WERI-Rb-1 (cell line): ENCODE results near the gene KRT4.

ENCODE experiments used
- DNase-seq: peaks from one replicate; pipeline ENCODE4 v3.0.0-alpha.2; 2020
- H3K27ac ChIP-seq: fragments of 250-450 bp; sonication (Bioruptor Pico); 2 replicates; pipeline ENCODE4 v1.5.1; 2020; ENCODE audit warnings: mild to moderate bottlenecking, moderate library complexity
- H3K27me3 ChIP-seq: fragments of 250-450 bp; sonication (Bioruptor Pico); 2 replicates; pipeline ENCODE4 v1.5.1; 2021; ENCODE audit warnings: mild to moderate bottlenecking, low read depth, moderate library complexity; ENCODE audit not compliant: insufficient read depth, severe bottlenecking
- H3K36me3 ChIP-seq: fragments of 250-450 bp; sonication (Bioruptor Pico); 2 replicates; pipeline ENCODE4 v1.5.1; 2020; ENCODE audit warnings: mild to moderate bottlenecking, moderate library complexity
- H3K4me3 ChIP-seq: 2 replicates; pipeline ENCODE4 v1.5.1; 2011; ENCODE audit warnings: low read depth, mild to moderate bottlenecking, control low read depth, low read length
- H3K9me3 ChIP-seq: fragments of 250-450 bp; sonication (Bioruptor Pico); 2 replicates; pipeline ENCODE4 v1.5.1; 2021; ENCODE audit warnings: mild to moderate bottlenecking, moderate library complexity; ENCODE audit not compliant: severe bottlenecking
- TF ChIP-seq, protein P1 (sequence below): IDR thresholded peaks from 2 replicates; pipeline ENCODE4 v1.5.1; 2011; ENCODE audit warnings: low read depth, mild to moderate bottlenecking, control low read depth, inconsistent platforms, low read length

Gene KRT4

DNA sequence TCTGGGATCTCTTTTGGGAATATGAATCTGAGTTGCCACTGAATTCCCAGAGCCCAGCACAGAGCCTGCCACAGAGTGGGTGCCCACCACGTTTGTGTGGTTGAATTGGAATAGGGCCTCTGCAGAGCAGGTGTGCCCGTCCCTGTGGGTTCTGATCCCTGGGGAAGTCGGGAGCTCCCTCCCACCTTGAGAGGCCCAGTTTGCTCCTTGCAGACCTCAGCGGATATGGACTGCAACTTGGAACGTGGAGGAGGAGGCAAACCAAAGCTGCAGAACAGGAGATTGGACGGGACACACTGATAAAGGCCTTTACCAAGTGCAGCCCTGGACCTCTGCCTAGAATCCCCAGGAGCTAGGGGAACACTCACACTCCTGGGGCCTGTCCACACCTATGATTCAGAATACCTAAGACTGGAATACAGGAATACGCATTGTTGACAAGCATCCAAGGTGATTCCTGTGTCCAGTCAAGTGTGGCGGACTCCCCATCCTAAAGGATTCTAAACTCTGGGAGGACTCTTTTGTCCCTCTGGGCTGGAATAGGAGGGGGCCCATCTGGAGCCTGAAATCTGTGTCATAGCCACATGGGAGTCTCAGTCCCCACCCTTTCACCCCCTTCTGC, 39.2 kb downstream of the KRT4 start:
- no peak overlapping the region for H3K27ac ChIP-seq
- peaks cover 90% of the 10 kb centered on the region for H3K27me3 ChIP-seq
- H3K4me3 ChIP-seq = no peak overlapping the region
- DNase-seq = no peak
- no peaks in the 10 kb centered on the region for H3K9me3 ChIP-seq
- TF ChIP-seq, protein P1, sequence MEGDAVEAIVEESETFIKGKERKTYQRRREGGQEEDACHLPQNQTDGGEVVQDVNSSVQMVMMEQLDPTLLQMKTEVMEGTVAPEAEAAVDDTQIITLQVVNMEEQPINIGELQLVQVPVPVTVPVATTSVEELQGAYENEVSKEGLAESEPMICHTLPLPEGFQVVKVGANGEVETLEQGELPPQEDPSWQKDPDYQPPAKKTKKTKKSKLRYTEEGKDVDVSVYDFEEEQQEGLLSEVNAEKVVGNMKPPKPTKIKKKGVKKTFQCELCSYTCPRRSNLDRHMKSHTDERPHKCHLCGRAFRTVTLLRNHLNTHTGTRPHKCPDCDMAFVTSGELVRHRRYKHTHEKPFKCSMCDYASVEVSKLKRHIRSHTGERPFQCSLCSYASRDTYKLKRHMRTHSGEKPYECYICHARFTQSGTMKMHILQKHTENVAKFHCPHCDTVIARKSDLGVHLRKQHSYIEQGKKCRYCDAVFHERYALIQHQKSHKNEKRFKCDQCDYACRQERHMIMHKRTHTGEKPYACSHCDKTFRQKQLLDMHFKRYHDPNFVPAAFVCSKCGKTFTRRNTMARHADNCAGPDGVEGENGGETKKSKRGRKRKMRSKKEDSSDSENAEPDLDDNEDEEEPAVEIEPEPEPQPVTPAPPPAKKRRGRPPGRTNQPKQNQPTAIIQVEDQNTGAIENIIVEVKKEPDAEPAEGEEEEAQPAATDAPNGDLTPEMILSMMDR = no peak
- no peaks in the 10 kb centered on the region for H3K36me3 ChIP-seq

DNA sequence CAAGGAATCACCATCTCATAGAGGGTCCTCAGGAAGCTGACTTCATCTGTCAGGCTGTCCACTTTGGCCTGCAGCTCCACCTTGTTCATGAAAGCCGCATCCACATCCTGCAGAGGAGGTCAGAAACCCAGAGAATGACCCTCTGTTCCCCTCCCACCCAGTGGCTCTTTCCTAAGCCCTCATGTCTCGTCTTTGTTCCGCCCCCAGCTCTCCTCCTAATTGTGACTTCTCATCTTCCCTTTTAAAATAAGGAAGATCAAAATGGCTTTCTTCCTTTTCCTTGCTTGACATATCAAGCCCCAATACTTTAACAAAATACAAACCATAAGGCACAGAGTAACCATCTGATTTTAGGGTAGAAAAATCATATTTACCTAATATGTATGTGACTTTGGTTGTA, 41.1 kb downstream of the KRT4 start:
- no peak for DNase-seq
- no peaks in the 10 kb centered on the region for H3K9me3 ChIP-seq
- H3K27ac ChIP-seq = no peak overlapping the region
- TF ChIP-seq, protein P1 = no peak
- peaks cover 91% of the 10 kb centered on the region for H3K27me3 ChIP-seq
- H3K4me3 ChIP-seq = no peak overlapping the region
- no peaks in the 10 kb centered on the region for H3K36me3 ChIP-seq

DNA sequence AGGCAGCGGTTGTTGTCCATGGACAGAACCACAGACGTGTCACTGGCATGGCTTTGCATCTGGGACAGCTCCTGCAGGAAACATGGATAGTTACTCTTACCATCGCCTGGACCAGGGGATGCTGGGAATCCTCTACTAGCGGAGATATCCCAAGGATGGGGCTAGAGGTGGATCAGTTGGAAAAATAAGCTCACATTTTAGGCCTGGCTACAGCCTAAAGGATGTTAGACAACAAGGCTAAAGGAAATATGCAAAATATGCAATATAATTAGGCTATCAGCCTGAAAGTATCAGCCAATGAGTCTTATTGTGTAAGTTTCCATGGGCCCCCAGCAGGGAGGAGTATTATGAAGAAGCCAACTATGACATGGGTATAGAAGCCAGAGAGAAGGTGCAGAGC, 41.7 kb downstream of the KRT4 start:
- Histone ChIP-seq H3K27ac (no peak overlapping the region), H3K36me3 (no peaks in the 10 kb centered on the region), H3K27me3 (peaks cover 85% of the 10 kb centered on the region), H3K4me3 (no peak overlapping the region), H3K9me3 (no peaks in the 10 kb centered on the region)
- no peak for DNase-seq
- TF ChIP-seq, protein P1 = no peak

DNA sequence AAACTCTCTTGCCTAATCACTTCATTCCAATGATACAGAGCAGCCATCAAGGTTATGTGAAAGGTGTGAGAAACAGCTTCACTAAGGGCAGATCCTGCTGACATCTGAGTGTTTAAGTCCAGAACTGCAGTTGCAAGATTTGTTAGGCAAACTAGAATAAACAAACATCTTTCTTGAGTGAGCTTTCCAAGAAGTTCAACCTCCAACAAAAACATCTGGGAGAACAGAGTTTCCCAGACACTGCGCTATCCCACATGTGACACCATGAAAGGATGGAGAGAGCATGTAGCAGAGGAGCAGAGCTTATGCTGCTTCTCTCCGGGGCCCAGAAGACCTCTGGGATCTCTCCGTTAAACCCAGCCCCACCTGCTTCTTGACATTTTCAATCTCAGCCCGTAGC, 42.4 kb downstream of the KRT4 start:
- TF ChIP-seq, protein P1 = no peak
- no peaks in the 10 kb centered on the region for H3K36me3 ChIP-seq
- DNase-seq = no peak

DNA sequence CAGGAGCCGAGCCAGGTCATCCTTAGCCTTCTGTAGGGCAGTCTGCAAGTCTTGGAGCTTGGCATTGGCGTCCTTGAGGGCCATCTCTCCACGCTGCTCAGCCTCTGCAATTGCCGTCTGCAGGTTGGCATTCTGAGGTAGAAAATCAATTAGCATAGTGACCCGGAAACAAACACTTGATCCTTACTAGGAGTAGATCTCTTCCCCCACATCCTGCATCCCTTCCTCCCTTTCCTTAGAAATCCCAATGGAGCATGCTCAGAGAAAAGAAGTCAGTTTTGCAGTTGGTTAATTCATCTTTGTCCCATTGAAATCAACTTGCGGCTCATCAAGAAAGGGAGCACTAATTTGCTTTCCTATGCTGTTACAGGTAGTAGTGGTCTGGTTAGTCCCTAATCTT, 42.8 kb downstream of the KRT4 start:
- TF ChIP-seq, protein P1 = no peak
- Histone ChIP-seq H3K27ac (no peak overlapping the region), H3K36me3 (no peaks in the 10 kb centered on the region), H3K27me3 (peaks cover 86% of the 10 kb centered on the region), H3K4me3 (no peak overlapping the region), H3K9me3 (no peaks in the 10 kb centered on the region)
- DNase-seq = no peak

More for the DNA sequence above, 42.4 kb downstream of the KRT4 start:
- H3K27ac ChIP-seq = no peak overlapping the region
- H3K9me3 ChIP-seq = no peaks in the 10 kb centered on the region
- peaks cover 87% of the 10 kb centered on the region for H3K27me3 ChIP-seq
- no peak overlapping the region for H3K4me3 ChIP-seq

DNA sequence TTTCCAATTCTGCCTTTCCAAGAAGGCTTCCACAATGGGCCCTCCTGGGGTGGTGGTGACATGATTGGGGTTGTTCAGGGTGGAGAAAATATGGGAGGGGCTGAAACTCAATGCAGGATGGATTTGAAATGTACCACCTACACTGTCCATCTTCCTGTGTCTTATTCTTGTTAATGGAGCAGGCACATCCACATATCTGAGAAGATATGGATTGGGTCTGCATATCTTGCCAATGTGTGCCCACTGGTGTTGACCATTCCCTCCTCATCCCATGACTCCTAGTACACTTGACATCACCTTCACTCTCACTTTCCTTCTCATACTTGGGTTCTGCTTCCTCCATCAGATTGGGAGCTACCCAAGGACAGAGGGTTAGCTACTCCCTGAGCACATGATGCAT, 44.0 kb downstream of the KRT4 start:
- Histone ChIP-seq H3K4me3 (no peak overlapping the region), H3K36me3 (no peaks in the 10 kb centered on the region), H3K27me3 (peaks cover 87% of the 10 kb centered on the region), H3K27ac (no peak overlapping the region), H3K9me3 (no peaks in the 10 kb centered on the region)
- DNase-seq = no peak
- TF ChIP-seq, protein P1 = no peak
